Measurements from ENCODE around the gene CYTL1. TPM values are rescaled to one million over a fixed set of nuclear protein-coding genes. Genes with fewer than 3 reads are reported as not detected.

Gene CYTL1
- total RNA-seq, 4 donors from 2014 or later, result 5.9 to 9.6 TPM; not detected in 2

DNA sequence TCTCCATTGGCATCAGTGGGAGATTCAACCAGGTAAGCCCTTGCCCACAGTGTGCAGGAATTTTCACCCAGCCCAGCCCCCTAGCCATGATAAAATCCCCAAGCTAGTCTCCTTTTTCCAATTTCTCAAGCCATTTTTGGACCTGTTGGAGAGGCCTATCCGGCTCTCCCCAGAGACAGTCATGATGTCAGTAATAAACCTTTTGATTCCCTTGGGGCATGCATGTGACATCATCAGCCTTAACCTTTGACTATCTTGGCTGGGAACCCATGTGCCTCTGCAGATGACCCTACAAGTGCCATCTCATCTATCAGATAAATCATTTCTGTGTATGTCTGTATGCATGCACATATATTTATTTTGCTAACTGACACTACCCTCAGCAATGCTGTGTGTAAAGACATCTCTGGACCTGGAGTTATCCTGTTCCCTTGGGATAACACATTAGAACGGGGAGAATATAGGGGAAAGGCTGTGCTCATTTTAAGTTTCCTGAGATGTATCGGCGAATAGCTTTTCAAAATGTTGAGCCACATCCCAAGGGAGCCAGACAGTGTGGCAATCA lies 51.0 kb downstream of the CYTL1 start:
- 68 to 74% methylated on average over 4 of the region's 4 CpGs for WGBS, 2 donors
- no peak for DNase-seq (ENCODE audit: low spot score in 2 of 2)
- peaks cover 0 to 16% (median under 1%) of the 10 kb centered on the region in 4 donors for H3K9me3 ChIP-seq
- H3K27me3 ChIP-seq, result no peaks in the 10 kb centered on the region
- H3K36me3 ChIP-seq, result no peaks in the 10 kb centered on the region
- TF ChIP-seq POLR2A (IDR thresholded peaks at IDR 0.05), result no peak
- TF ChIP-seq, protein P1, sequence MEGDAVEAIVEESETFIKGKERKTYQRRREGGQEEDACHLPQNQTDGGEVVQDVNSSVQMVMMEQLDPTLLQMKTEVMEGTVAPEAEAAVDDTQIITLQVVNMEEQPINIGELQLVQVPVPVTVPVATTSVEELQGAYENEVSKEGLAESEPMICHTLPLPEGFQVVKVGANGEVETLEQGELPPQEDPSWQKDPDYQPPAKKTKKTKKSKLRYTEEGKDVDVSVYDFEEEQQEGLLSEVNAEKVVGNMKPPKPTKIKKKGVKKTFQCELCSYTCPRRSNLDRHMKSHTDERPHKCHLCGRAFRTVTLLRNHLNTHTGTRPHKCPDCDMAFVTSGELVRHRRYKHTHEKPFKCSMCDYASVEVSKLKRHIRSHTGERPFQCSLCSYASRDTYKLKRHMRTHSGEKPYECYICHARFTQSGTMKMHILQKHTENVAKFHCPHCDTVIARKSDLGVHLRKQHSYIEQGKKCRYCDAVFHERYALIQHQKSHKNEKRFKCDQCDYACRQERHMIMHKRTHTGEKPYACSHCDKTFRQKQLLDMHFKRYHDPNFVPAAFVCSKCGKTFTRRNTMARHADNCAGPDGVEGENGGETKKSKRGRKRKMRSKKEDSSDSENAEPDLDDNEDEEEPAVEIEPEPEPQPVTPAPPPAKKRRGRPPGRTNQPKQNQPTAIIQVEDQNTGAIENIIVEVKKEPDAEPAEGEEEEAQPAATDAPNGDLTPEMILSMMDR (IDR thresholded peaks at IDR 0.05), result no peak
- no peak for TF ChIP-seq EP300 (IDR thresholded peaks at IDR 0.05)
- no peaks in the 10 kb centered on the region for H3K4me1 ChIP-seq
- no peak overlapping the region for H3K4me3 ChIP-seq
- no peak overlapping the region for H3K27ac ChIP-seq

Other genes with a start within 250 kb of the CYTL1 start
- gene MSX1, start 159.8 kb downstream of the CYTL1 start, total RNA-seq, result 10 to 100 TPM in 3 of 4 donors, 1 to 10 TPM in 1; 9.4 to 42.3 (median 21.7) TPM
- 1 to 10 TPM in 3 of 4 donors, under 1 TPM in 1; 0.39 to 2.7 (median 2.4) TPM for gene STK32B, start 32.0 kb upstream of the CYTL1 start, total RNA-seq

Data from tibial nerve (tissue), 4 donors.